Panc1 (cell line): ENCODE data around the gene LRRC10B. TPM values are rescaled to one million over a fixed set of nuclear protein-coding genes. Genes with fewer than 3 reads are reported as not detected.

Source experiments
- ATAC-seq: fragments of 200-7000 bp; cut with Tn5 transposase; 2 replicates; pipeline ENCODE4 v1.9.1; 2020; ENCODE audit warnings: mild to moderate bottlenecking, moderate library complexity
- BruUV-seq: library from RNA; stranded (reverse); fragments of 400-500 nt; replicated peaks from 2 replicates; lab custom pipeline; 2021; lab: Mats Ljungman, UMichigan
- CTCF ChIA-PET: fragments of 300-600 bp; sonication (Branson Sonifier 250); formaldehyde crosslinking; loops from one replicate; lab custom pipeline; 2022; ENCODE audit warnings: antibody characterized with exemption; lab: Charles Lee
- POLR2A ChIA-PET: fragments of 300-600 bp; sonication (Branson Sonifier 250); formaldehyde crosslinking; loops from one replicate; lab custom pipeline; 2022; ENCODE audit warnings: antibody characterized with exemption; lab: Charles Lee
- DNase-seq: peaks from one replicate; pipeline ENCODE4 v3.0.0-alpha.2; 2010; ENCODE audit warnings: low read depth, low spot score
- H3K27ac ChIP-seq: 2 replicates; pipeline ENCODE4 v1.5.1; 2011; ENCODE audit warnings: mild to moderate bottlenecking, low read length, inconsistent platforms
- H3K27me3 ChIP-seq: fragments of 200-500 bp; sonication (Bioruptor generic); 2 replicates; pipeline ENCODE4 v1.6.0; 2014; ENCODE audit warnings: low read length, inconsistent platforms; ENCODE audit not compliant: control insufficient read depth, insufficient read depth
- H3K36me3 ChIP-seq: fragments of 200-500 bp; sonication (Bioruptor generic); 2 replicates; pipeline ENCODE4 v1.5.1; 2014; ENCODE audit warnings: inconsistent platforms, mild to moderate bottlenecking, low read length, moderate library complexity; ENCODE audit not compliant: control insufficient read depth, insufficient read depth
- H3K4me1 ChIP-seq: 2 replicates; pipeline ENCODE4 v1.5.1; 2011; ENCODE audit warnings: inconsistent platforms, mild to moderate bottlenecking, low read length, moderate library complexity; ENCODE audit not compliant: control insufficient read depth, insufficient read depth
- H3K4me3 ChIP-seq, 2 experiments: 2 replicates each; pipeline ENCODE4 v1.5.1; 2011 to 2012; ENCODE audit warnings: low read depth in 2 of 2, low read length in 2 of 2, mild to moderate bottlenecking in 2 of 2, inconsistent platforms in 1 of 2, moderate library complexity in 1 of 2
- H3K9me3 ChIP-seq: fragments of 200-500 bp; sonication (Bioruptor generic); 2 replicates; pipeline ENCODE4 v1.5.1; 2014; ENCODE audit warnings: low read depth, mild to moderate bottlenecking, inconsistent platforms, low read length, moderate library complexity; ENCODE audit not compliant: control insufficient read depth, insufficient read depth
- CTCF ChIP-seq: fragments of 450-650 bp; IDR thresholded peaks from 2 replicates; pipeline ENCODE4 v1.5.1; 2017; ENCODE audit warnings: mild to moderate bottlenecking
- POLR2AphosphoS5 ChIP-seq: IDR thresholded peaks from 2 replicates; pipeline ENCODE4 v1.6.1; 2012; ENCODE audit warnings: mild to moderate bottlenecking, low read depth, low read length, moderate library complexity
- SIN3A ChIP-seq: IDR thresholded peaks from 2 replicates; pipeline ENCODE4 v1.6.1; 2012; ENCODE audit warnings: low read depth, mild to moderate bottlenecking, low read length, moderate library complexity, borderline replicate concordance; ENCODE audit not compliant: insufficient read depth
- TCF7L2 ChIP-seq: IDR thresholded peaks from 2 replicates; pipeline ENCODE4 v1.6.1; 2011; ENCODE audit warnings: mild to moderate bottlenecking, low read depth, low read length, inconsistent platforms
- in situ Hi-C: cut with HindIII; loops from 2 replicates; pipeline ENCODE4 v1.10.0; 2016; ENCODE audit warnings: low sequenced_read_pairs, low pct_unique_long_range_greater_than_20kb
- intact Hi-C: fragments of 100-400 bp; cut with micrococcal nuclease; formaldehyde crosslinking; loops from one replicate; pipeline ENCODE4 v1.10.0; 2022; ENCODE audit not compliant: unreplicated experiment
- total RNA-seq: library from RNA; stranded (reverse); gene quantifications from one replicate; pipeline ENCODE4 v1.2.1, GENCODE V29; 2021; ENCODE audit not compliant: unreplicated experiment
- TF ChIP-seq, protein P1 (sequence below), 2 experiments: IDR thresholded peaks; 2 replicates each; pipeline ENCODE4 v1.6.1; 2011 to 2012; ENCODE audit warnings: low read depth in 2 of 2, control low read depth in 1 of 2, low read length in 1 of 2, mild to moderate bottlenecking in 1 of 2, moderate library complexity in 1 of 2; ENCODE audit not compliant: insufficient read depth in 1 of 2

LRRC10B gene
- total RNA-seq, 1 experiment from 2014 or later: 0.23 TPM

DNA sequence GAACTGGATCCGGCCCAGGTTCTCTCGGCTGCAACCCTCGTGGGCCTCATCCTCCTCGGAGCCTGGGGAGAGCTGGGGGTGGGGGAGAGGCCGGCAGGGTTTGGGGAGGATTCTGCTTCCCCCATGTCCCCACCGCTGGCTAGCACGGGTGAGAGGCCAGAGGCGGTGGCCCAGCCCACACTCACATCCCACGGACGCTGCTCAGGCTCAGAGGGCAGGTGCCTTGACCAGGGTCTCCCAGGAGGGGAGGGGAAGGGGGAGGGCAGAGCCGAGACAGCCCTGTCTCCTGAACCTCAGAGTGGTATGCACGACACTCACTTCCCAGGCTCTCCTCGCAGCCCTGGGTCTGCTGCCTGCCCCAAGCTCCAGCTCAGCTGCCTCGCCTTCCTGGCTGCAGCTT, 19.6 kb downstream of the LRRC10B start:
- ATAC-seq (no peak), DNase-seq (no peak)
- TF ChIP-seq SIN3A (no peak), CTCF (no peak), TCF7L2 (no peak), POLR2AphosphoS5 (no peak)
- TF ChIP-seq, protein P1, sequence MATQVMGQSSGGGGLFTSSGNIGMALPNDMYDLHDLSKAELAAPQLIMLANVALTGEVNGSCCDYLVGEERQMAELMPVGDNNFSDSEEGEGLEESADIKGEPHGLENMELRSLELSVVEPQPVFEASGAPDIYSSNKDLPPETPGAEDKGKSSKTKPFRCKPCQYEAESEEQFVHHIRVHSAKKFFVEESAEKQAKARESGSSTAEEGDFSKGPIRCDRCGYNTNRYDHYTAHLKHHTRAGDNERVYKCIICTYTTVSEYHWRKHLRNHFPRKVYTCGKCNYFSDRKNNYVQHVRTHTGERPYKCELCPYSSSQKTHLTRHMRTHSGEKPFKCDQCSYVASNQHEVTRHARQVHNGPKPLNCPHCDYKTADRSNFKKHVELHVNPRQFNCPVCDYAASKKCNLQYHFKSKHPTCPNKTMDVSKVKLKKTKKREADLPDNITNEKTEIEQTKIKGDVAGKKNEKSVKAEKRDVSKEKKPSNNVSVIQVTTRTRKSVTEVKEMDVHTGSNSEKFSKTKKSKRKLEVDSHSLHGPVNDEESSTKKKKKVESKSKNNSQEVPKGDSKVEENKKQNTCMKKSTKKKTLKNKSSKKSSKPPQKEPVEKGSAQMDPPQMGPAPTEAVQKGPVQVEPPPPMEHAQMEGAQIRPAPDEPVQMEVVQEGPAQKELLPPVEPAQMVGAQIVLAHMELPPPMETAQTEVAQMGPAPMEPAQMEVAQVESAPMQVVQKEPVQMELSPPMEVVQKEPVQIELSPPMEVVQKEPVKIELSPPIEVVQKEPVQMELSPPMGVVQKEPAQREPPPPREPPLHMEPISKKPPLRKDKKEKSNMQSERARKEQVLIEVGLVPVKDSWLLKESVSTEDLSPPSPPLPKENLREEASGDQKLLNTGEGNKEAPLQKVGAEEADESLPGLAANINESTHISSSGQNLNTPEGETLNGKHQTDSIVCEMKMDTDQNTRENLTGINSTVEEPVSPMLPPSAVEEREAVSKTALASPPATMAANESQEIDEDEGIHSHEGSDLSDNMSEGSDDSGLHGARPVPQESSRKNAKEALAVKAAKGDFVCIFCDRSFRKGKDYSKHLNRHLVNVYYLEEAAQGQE (IDR thresholded peaks at IDR 0.05; ENCODE audit: insufficient read depth in 1 of 2, low read depth in 2 of 2, low read length in 1 of 2): no peak
- Histone ChIP-seq H3K4me3 (no peak overlapping the region), H3K27ac (no peak overlapping the region), H3K9me3 (no peaks in the 10 kb centered on the region), H3K4me1 (no peaks in the 10 kb centered on the region), H3K27me3 (no peaks in the 10 kb centered on the region), H3K36me3 (no peaks in the 10 kb centered on the region)
- BruUV-seq: no TSS peak
- ChIA-PET CTCF (no interaction called here), POLR2A (no interaction called here)
- intact Hi-C loops: no loop called here
- in situ Hi-C loops: no loop called here

GRCh38 chr11:61529537-61530225, 21.1 kb downstream of the LRRC10B start:
- no peak for ATAC-seq
- Histone ChIP-seq H3K27ac (no peak overlapping the region), H3K4me3 (no peak overlapping the region), H3K9me3 (no peaks in the 10 kb centered on the region), H3K36me3 (no peaks in the 10 kb centered on the region), H3K4me1 (no peaks in the 10 kb centered on the region), H3K27me3 (no peaks in the 10 kb centered on the region)
- intact Hi-C loops: no loop called here
- TF ChIP-seq TCF7L2 (no peak), CTCF (no peak), POLR2AphosphoS5 (no peak), SIN3A (no peak)
- TF ChIP-seq, protein P1 (IDR thresholded peaks at IDR 0.05; ENCODE audit: insufficient read depth in 1 of 2, low read depth in 2 of 2, low read length in 1 of 2): no peak
- ChIA-PET CTCF (interaction anchor here (0.6 to 2.6 kb wide), 2 partner anchors 13 to 1302 kb away, joined by 7 to 8 read pairs; partner anchors contain the start of gene STX5), POLR2A (no interaction called here)
- no peak for DNase-seq
- BruUV-seq: no TSS peak
- in situ Hi-C loops: no loop called here
